Loucy (cell line): ENCODE results near the gene ELOVL7.
"Not testable (repeated sequence)": the region's sequence is repeated elsewhere in the genome, so short reads cannot be mapped to it uniquely, and the experiment has no call there.

Experiments used
- EZH2phosphoT487 ChIP-seq: fragments of 200-600 bp; IDR thresholded peaks from 2 replicates; pipeline ENCODE4 v1.6.1; 2018; ENCODE audit warnings: antibody characterized with exemption, mild to moderate bottlenecking, moderate library complexity, borderline replicate concordance
- TF ChIP-seq, protein P1 (sequence below): fragments of 200-600 bp; sonication (generic); conservative IDR thresholded peaks from 2 replicates; pipeline ENCODE4 v1.5.1; 2014; ENCODE audit warnings: mild to moderate bottlenecking, antibody characterized with exemption, low read length

DNA sequence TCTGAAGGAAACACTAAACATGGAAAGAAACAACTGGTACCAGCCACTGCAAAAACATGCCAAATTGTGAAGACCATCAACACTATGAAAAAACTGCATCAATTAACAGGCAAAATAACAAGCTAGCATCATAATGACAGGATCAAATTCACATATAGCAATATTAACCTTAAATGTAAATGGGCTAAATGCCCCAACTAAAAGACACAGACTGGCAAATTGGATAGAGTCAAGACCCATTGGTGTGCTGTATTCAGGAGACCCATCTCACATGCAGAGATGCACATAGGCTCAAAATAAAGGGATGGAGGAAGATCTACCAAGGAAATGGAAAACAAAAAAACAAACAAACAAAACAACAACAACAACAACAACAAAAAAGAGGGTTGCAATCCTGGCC lies 113.2 kb downstream of the ELOVL7 start:
- TF ChIP-seq, protein P1, sequence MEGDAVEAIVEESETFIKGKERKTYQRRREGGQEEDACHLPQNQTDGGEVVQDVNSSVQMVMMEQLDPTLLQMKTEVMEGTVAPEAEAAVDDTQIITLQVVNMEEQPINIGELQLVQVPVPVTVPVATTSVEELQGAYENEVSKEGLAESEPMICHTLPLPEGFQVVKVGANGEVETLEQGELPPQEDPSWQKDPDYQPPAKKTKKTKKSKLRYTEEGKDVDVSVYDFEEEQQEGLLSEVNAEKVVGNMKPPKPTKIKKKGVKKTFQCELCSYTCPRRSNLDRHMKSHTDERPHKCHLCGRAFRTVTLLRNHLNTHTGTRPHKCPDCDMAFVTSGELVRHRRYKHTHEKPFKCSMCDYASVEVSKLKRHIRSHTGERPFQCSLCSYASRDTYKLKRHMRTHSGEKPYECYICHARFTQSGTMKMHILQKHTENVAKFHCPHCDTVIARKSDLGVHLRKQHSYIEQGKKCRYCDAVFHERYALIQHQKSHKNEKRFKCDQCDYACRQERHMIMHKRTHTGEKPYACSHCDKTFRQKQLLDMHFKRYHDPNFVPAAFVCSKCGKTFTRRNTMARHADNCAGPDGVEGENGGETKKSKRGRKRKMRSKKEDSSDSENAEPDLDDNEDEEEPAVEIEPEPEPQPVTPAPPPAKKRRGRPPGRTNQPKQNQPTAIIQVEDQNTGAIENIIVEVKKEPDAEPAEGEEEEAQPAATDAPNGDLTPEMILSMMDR = not testable (repeated sequence)
- TF ChIP-seq EZH2phosphoT487 = not testable (repeated sequence)
